Thoracic aorta (tissue), 2 donors: ENCODE data around the gene NTNG2. TPM values are rescaled to one million over a fixed set of nuclear protein-coding genes. Genes with fewer than 3 reads are reported as not detected.

Source experiments
- ATAC-seq: fragments of 150-250 bp; one replicate; pipeline ENCODE4 v1.8.0; 2017; ENCODE audit warnings: low read depth; ENCODE audit not compliant: insufficient number of reproducible peaks, low FRiP score
- DNase-seq: peaks from one replicate; pipeline ENCODE4 v3.0.0-alpha.2; 2020; ENCODE audit warnings: low spot score
- H3K27ac ChIP-seq, 2 donors: fragments of 200-600 bp; sonication (generic); 1 replicate in 1 of 2; 2 replicates in 1 of 2; pipeline ENCODE4 v1.5.1; 2016; ENCODE audit warnings: mild to moderate bottlenecking in 2 of 2, moderate library complexity in 2 of 2
- H3K27me3 ChIP-seq: fragments of 200-600 bp; sonication (generic); replicated peaks from 2 replicates; pipeline ENCODE4 v1.6.0; 2016; ENCODE audit warnings: mild to moderate bottlenecking; ENCODE audit not compliant: insufficient read depth
- H3K36me3 ChIP-seq: fragments of 200-600 bp; sonication (generic); one replicate; pipeline ENCODE4 v1.5.1; 2016
- H3K4me1 ChIP-seq, 2 donors: fragments of 200-600 bp; sonication (generic); 1 replicate in 1 of 2; 2 replicates in 1 of 2; pipeline versions ENCODE4 v1.5.1 to v1.6.0; 2016; ENCODE audit warnings: low read depth in 2 of 2, mild to moderate bottlenecking in 1 of 2; ENCODE audit not compliant: control insufficient read depth in 1 of 2
- H3K4me3 ChIP-seq: fragments of 200-600 bp; sonication (generic); 2 replicates; pipeline ENCODE4 v1.5.1; 2016; ENCODE audit warnings: mild to moderate bottlenecking
- H3K9me3 ChIP-seq: fragments of 200-600 bp; sonication (generic); 2 replicates; pipeline ENCODE4 v1.5.1; 2016
- CTCF ChIP-seq: fragments of 200-600 bp; sonication (generic); IDR thresholded peaks from one replicate; pipeline ENCODE4 v1.5.1; 2019; ENCODE audit warnings: antibody characterized with exemption
- total RNA-seq, 2 donors: library from RNA; depleted of rRNA; stranded (reverse); fragments of >200 nt; gene quantifications; one replicate each; pipeline versions ENCODE4 v1.1.0 to v1.2.3, GENCODE V29; 2016

NTNG2 gene
- total RNA-seq, 2 donors from 2014 or later = 1.2 to 2.0 TPM

GRCh38 chr9:132164604-132165362, 2.9 kb downstream of the NTNG2 start:
- TF ChIP-seq CTCF = no peak
- Histone ChIP-seq H3K4me1 (peaks cover 25 to 37% of the 10 kb centered on the region in 2 donors), H3K27ac (no peak overlapping the region), H3K27me3 (peaks cover 10% of the 10 kb centered on the region), H3K36me3 (no peaks in the 10 kb centered on the region), H3K4me3 (no peak overlapping the region), H3K9me3 (no peaks in the 10 kb centered on the region)
- DNase-seq = no peak
- ATAC-seq = no peak

DNA sequence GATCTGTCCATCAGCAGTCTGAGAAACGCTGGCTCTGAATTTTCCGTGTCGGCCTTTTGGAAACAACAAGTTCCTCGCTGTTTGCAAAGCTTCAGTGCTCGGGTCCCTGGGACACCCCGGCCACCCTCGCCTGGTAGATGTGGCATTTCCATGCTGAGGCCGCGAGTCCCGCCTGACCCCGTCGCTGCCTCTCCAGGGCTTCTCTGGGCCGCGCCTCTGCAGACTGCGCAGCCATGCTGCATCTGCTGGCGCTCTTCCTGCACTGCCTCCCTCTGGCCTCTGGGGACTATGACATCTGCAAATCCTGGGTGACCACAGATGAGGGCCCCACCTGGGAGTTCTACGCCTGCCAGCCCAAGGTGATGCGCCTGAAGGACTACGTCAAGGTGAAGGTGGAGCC, 4.7 kb downstream of the NTNG2 start:
- DNase-seq (no peak), ATAC-seq (no peak)
- H3K27me3 ChIP-seq = peaks cover 10% of the 10 kb centered on the region
- no peak overlapping the region for H3K4me3 ChIP-seq
- no peaks in the 10 kb centered on the region for H3K36me3 ChIP-seq
- H3K4me1 ChIP-seq = peaks cover 20 to 28% of the 10 kb centered on the region in 2 donors
- TF ChIP-seq CTCF = no peak
- no peak overlapping the region for H3K27ac ChIP-seq
- no peaks in the 10 kb centered on the region for H3K9me3 ChIP-seq

GRCh38 chr9:132167192-132167591, 5.3 kb downstream of the NTNG2 start:
- peaks cover 10% of the 10 kb centered on the region for H3K27me3 ChIP-seq
- H3K27ac ChIP-seq = no peak overlapping the region
- H3K4me1 ChIP-seq = peaks cover 20 to 28% of the 10 kb centered on the region in 2 donors
- no peak overlapping the region for H3K4me3 ChIP-seq
- DNase-seq (no peak), ATAC-seq (no peak)
- H3K9me3 ChIP-seq = no peaks in the 10 kb centered on the region
- H3K36me3 ChIP-seq = no peaks in the 10 kb centered on the region
- no peak for TF ChIP-seq CTCF

DNA sequence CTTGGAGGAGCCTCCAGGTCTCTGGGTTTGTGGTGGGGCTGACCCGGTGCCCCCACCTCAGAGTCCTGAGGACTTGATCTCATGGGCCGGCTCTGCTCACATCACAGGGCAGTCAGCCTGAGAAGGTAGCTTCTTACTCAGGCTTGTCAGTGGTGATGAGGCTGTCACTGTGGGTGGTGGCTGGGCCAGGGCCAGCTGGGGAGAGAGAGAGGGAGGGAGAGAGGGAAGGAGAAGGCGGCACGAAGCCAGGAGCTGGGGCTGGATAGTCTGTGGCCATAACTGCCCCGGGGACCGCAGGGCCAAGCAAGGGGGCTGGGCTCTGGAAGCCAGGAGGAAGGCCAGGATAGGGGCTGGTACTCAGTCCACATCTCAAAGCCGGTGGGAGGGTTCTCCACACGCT, 6.5 kb downstream of the NTNG2 start:
- TF ChIP-seq CTCF = no peak
- no peaks in the 10 kb centered on the region for H3K9me3 ChIP-seq
- no peaks in the 10 kb centered on the region for H3K36me3 ChIP-seq
- DNase-seq (no peak), ATAC-seq (no peak)
- H3K27me3 ChIP-seq = peaks cover 3% of the 10 kb centered on the region
- no peak overlapping the region for H3K27ac ChIP-seq
- H3K4me3 ChIP-seq = no peak overlapping the region
- H3K4me1 ChIP-seq = peaks cover 11 to 16% of the 10 kb centered on the region in 2 donors

GRCh38 chr9:132168851-132169250, 7.0 kb downstream of the NTNG2 start:
- Histone ChIP-seq H3K27me3 (no peaks in the 10 kb centered on the region), H3K4me3 (no peak overlapping the region), H3K27ac (no peak overlapping the region), H3K9me3 (no peaks in the 10 kb centered on the region), H3K36me3 (no peaks in the 10 kb centered on the region), H3K4me1 (peaks cover 6 to 11% of the 10 kb centered on the region in 2 donors)
- DNase-seq (no peak), ATAC-seq (no peak)
- TF ChIP-seq CTCF = no peak
